Ureter (tissue), 1 donor: ENCODE results near the gene FOXP1. TPM values are rescaled to one million over a fixed set of nuclear protein-coding genes. Genes with fewer than 3 reads are reported as not detected.
"Not testable (repeated sequence)": the region's sequence is repeated elsewhere in the genome, so short reads cannot be mapped to it uniquely, and the experiment has no call there.

Experiments
- DNase-seq: peaks from one replicate; pipeline ENCODE4 v3.0.0-alpha.2; 2020; ENCODE audit warnings: low spot score
- total RNA-seq: library from RNA; stranded (reverse); gene quantifications from one replicate; pipeline ENCODE4 v1.2.4, GENCODE V29; 2023
- donor health status: DM: yes; HTN: yes; CAD: no.

The FOXP1 gene
- total RNA-seq, 1 donor from 2014 or later: 179 TPM

DNA sequence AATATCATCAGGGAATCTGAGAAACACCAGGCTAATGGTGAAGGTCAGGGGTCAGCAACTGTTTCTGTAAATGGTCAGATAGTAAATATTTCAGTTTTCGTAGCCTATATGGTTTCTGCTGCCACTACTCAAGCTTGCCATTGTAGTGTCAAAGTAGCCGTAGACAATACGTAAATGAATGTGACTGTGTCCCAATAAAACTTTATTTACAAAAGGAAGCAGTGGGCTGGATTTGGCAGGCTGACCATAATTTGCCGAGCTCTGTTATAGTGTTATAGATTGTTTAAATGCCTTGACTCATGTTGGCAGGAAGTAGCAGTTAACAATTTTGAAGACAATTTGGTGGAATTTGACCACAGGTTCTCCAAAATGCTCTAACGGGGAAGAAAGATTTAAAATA is 548.2 kb downstream of the FOXP1 start:
- DNase-seq: no peak

- DNase-seq: no peak
These were observed 549.8 kb downstream of the FOXP1 start for GRCh38 chr3:71033681-71034220.

- no peak for DNase-seq
These were observed 551.5 kb downstream of the FOXP1 start for GRCh38 chr3:71031914-71032521.

DNA sequence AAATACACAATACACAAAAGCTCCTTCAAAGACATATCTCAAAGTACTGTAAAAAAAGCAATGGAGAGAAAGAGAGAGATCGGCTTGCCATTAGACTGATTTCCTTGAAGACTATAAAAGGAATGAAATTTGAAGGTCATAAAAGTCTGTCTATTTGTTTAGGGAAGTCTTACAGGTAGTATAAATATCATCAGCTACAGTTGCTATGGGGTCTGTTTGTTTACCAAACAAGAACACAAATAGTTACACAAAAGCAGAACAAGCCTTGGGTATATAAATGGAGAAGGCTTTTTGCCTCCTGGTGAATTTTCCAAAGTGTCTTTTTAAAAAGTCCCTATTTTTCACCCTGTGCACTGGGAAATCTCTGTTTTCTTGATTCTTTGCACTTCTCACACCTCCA is 552.3 kb downstream of the FOXP1 start:
- DNase-seq: no peak

- DNase-seq: no peak
These were observed 552.8 kb downstream of the FOXP1 start for GRCh38 chr3:71030748-71031147.

DNA sequence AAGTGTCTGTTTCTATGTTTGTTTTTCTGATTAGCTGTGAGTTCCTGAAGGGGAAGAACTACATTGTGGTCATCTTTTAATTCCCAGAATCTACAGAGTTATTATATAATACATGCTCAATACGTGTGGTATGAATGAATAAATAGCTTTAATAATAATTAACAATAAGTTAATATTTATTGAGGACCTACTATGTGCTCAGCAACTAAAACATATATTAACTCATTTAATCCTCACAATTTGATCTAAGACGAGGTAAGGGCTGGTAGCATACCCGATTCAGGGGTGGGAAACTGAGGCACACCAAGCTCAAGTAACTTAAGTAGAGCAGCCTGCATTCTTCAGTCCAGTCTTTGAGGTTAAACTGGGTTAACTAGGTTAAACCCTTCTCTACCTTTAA is 553.8 kb downstream of the FOXP1 start:
- no peak for DNase-seq

DNA sequence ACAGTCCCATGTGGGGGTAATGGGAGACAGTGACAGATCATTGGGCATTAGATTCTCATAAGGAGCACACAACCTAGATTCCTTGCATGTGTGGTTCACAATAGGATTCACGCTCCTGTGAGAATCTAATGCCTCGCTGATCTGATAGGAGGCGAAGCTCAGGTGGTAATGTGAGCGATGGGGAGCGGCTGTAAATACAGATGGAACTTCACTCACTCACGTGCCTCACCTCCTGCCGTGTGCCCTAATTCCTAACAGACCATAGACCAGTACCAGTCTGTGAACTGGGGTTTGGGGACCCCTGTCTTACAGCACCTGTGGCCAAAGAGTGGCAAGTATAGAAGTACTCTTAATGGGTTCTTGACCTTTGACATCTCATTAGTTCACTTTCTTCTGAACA is 554.7 kb downstream of the FOXP1 start:
- no peak for DNase-seq

GRCh38 chr3:71028184-71028583 is 555.3 kb downstream of the FOXP1 start:
- DNase-seq: no peak

DNA sequence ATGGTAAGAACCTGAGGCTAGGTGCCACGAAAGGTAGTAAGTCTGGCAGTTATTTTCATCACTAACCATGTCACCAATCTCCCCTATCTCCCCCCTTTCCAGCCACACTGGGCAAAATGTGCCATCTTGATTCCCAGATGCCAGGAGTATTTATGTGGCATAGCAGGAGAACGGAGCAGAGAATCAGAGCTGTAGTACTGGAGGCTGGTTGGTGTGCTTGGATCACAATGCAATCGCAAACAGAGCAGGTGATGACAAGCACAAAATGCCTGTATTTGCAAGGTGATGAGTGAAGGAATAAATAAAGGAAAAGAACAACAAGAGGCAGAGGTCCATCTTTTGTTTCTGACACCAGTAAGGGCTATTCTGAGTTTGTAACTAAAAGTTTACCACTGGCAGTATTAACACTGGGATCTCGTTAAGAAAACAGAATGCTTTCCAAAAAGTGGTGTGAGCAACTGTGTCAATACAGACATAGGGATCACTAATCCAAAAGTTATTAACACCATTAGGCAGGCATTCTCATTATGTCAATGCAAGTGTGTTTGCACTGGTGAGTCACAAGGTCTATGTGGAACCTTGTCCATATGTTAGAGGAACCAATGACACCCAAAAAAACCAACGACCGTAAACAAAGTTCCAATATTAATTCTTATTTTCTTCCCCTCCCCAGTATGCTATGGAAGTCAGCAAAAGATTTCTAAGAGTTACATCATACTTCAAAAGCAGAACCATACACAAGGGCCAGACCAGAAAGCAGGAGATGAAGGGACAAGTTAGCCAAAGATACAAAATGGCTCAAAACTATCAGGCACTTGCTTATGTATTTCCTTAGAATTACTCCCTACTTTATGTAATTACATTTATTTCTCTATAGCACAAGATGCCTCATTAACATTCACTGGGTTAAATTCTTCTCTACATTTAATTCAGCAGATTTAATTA is 556.6 kb downstream of the FOXP1 start:
- no peak for DNase-seq

DNA sequence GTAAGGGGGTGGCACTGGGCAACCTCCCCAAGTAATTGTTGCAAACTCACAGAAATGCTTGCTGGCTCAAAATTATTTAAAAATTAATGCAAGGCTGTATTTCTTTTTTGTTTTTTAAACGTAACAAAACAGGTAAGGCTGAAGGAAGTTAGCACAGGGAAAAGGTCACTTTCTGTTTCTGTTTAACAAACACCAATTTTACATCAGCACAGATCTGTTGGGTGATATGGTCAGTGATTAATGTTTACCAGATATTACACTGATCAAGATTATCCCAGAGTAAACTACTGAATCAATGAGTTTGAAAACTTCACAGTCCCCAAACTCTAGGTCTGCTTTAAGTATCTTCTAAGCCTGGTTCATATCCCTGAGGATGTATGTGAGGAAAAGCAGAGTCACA is 558.0 kb downstream of the FOXP1 start:
- DNase-seq: no peak

GRCh38 chr3:71025010-71025409 is 558.5 kb downstream of the FOXP1 start:
- no peak for DNase-seq

DNA sequence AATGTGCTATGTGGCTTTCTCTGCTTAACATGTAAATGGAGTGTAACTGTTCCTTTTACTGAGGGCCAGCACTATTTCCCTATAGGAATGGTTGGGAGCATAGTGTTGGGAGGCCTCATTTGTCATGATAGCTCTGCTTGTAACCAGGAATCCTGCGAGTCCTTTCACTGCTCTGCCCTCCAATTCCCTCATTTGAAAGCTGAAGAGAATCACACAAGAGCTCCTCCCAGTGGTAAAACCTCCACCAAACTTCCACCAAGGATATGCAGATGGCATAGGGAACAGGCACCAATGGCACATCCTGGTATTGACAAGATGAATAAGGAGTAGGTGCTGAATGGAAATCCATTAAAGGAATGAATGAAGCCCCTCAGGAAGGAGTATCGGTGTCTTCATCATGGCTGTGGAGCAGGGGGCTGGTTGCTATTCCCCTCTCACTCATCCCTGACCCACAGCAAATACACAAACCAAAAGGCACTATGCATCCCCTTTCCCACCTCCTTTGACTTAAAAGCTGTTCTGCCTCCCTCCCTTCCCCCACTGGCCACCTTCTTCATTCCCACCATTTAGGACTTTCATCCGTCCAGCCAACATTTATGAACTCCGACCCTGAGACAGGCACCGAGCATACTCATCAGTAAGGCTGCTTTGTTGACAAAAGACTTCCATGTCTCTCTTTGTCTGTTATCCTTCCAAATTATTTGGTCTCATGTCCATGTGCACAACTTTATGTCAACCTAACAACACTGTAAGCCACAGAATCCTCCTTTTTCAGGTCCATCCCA is 560.8 kb downstream of the FOXP1 start:
- DNase-seq: no peak

DNA sequence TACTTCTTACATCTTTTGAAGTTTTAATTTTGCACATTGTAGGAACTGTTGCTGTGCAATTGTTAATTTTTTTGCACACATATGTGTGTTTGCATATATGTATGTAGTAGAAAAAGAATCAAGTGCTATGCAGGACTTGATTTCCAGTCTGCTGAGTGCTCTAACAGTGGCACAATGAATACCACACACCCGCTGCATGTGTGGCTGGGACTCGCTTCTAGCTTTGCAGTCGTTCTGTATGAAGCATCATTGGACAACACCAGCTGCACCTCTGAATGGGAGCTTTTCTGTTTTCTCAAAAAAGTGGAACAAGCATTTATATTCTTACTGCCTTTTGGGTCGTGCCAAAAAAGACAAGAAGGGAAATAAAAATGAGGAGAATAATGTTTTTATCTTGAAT is 564.7 kb downstream of the FOXP1 start:
- no peak for DNase-seq

DNA sequence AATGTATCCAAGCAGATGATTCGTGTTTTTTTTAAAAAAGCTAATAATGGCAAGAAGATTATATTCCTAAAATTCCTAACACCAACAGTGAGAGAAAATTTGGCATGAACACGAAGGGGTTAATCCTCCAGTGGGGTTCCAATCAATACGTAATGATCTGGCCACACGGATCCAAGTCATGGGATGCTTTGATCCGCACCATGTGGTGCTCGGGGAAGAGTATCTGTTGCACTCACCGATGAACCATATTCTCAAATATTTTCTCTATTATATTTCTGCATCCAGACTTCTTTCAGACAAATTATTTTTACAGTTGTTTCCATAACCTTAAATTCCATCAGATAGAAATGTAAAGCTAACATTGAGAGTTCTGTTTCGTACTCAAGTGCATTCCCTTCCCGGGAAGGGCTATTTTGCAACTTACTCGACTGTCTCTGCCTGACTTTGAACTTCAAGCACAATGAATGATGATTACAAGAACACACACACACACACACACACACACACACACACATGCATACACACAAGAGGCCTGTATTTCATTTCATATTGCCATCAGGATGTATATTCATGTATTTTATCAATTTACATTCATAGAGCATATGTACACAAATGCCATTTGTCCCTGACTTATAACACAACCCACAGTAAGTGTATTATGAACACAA is 567.2 kb downstream of the FOXP1 start:
- no peak for DNase-seq

- not testable (repeated sequence) for DNase-seq
These were observed 568.9 kb downstream of the FOXP1 start for GRCh38 chr3:71014616-71015015.

DNA sequence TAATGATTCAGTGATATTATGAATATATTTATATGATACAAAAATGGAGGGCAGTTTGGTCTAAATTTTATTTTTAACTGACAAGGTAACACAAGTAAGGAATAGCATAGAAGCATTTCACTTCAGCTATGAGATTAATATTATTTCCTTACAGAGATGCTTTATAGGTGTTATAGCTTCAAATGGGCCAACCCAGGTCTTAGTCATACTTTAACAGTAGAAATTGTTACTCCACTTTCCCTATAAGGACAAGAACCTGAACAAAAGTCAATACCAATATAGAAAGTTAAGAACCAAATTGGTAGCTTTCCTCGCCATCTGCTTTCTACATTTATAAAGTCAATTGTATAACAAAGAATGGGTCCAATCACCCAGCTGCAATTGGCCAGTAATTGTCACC is 570.6 kb downstream of the FOXP1 start:
- DNase-seq: no peak

DNA sequence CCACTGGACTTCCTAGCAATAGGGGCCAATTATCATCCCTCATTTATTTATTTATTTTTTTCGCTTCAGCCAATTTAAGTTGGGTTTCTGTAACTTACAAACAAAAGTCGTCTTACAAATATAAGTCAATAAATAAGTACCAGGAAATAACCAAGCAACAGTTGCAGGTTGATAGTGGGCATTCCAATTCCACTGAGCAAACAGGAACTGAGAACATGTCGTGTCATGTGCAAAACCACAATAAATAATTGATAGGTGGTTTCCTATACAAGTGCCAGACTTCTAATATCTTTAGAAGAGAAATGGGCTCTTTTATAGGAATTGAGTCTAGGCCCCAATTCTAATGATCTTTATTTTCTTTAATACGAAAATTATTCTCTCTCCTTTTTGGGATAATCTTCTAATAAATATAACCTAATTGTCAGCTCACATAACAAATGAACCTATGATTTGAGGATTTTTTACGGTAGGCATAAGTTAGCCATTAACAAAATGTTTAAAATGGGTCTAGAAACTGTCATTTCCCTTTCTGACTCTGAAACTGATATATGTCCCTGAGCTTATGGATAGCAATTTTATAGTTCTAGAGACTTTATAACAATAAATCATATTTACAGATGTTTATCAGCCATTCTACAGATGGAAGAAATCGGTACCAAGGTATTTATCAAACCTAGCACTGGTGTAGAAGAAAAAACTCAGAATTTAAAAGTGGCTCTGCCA is 571.8 kb downstream of the FOXP1 start:
- no peak for DNase-seq

DNA sequence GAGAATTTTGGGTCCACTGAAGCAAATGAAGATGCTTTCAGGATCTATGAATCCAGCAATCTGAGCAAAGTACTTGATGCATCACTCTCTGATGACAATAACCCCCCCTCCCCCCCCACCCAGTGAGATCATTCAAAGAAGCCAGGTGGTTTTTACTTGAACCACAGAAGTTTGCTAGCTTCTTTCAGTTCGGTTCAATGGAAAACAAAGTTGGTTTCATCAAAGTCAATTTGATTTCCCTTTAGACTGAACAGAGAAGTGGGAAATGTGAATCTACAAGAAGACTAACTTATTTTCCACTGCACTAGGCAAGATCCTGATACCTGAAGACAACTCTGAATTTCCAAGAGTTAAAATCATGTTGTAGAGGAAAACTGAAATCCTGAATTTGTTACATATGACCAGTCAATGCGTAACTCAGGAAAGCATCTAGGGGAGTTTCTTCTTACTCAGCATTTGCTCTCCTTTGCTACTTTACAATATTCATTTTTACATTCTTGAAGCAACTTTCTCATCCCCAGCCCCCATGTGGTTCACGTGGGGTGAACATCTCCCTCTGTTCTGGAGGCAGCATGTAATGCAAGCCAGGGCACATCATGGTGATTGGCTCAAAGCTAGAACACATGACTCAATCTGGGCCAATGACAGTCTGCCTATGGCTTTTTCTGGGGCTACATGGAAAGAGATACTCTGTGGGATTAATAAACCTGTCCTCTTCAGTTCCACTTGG is 572.6 kb downstream of the FOXP1 start:
- DNase-seq: no peak

- no peak for DNase-seq
These were observed 575.1 kb downstream of the FOXP1 start for GRCh38 chr3:71008350-71008935.
